Stomach (tissue), 9 donors: ENCODE results near the gene RCBTB1. TPM values are rescaled to one million over a fixed set of nuclear protein-coding genes. Genes with fewer than 3 reads are reported as not detected.

Experiments
- DNase-seq, 2 donors: peaks; one replicate each; pipeline versions ENCODE4 v3.0.0 to v3.0.0-alpha.2; 2013 to 2019
- H3K27ac ChIP-seq, 5 donors: fragments of 200-600 bp in 4 of 5; sonication (generic) in 4 of 5; one replicate each; pipeline ENCODE4 v1.5.1; 2013 to 2019; ENCODE audit warnings: mild to moderate bottlenecking in 1 of 5, moderate library complexity in 1 of 5
- H3K27me3 ChIP-seq, 3 donors: fragments of 200-600 bp; sonication (generic); one replicate each; pipeline ENCODE4 v1.5.1; 2017 to 2019; ENCODE audit warnings: mixed run types in 1 of 3
- H3K36me3 ChIP-seq, 4 donors: fragments of 200-600 bp; sonication (generic); 1 replicate in 3 of 4; 2 replicates in 1 of 4; pipeline ENCODE4 v1.5.1; 2016 to 2019
- H3K4me1 ChIP-seq, 4 donors: fragments of 200-600 bp; sonication (generic); one replicate each; pipeline ENCODE4 v1.5.1; 2016 to 2019
- H3K4me3 ChIP-seq, 4 donors: fragments of 200-600 bp; sonication (generic) in 3 of 4; one replicate each; pipeline ENCODE4 v1.5.1; 2016 to 2019; ENCODE audit warnings: mild to moderate bottlenecking in 1 of 4
- H3K9me3 ChIP-seq, 4 donors: fragments of 200-600 bp; sonication (generic); one replicate each; pipeline ENCODE4 v1.5.1; 2016 to 2019
- EP300 ChIP-seq: sonication (generic); formaldehyde crosslinking; IDR thresholded peaks from one replicate; pipeline ENCODE4 v1.6.1; 2017; ENCODE audit warnings: antibody characterized with exemption
- POLR2A ChIP-seq, 4 donors: fragments of 450-650 bp; IDR thresholded peaks; one replicate each; pipeline ENCODE4 v1.6.1; 2016; ENCODE audit warnings: antibody characterized with exemption in 4 of 4, control low read depth in 2 of 4, mild to moderate bottlenecking in 1 of 4, moderate library complexity in 1 of 4
- POLR2AphosphoS5 ChIP-seq, 3 donors: sonication (generic); formaldehyde crosslinking; IDR thresholded peaks; one replicate each; pipeline ENCODE4 v1.6.1; 2016; ENCODE audit warnings: antibody characterized with exemption in 3 of 3
- WGBS, 5 donors: extraction: QIAGEN DNeasy Blood & Tissue Kit in 3 of 5; methylation state at CpG; one replicate each; pipeline versions ENCODE4 v1.1.5 to v1.1.7; 2013 to 2018; 5-methylcytosine and 5-hydroxymethylcytosine counted together
- intact Hi-C: fragments of 100-400 bp; cut with DNase I; formaldehyde crosslinking; loops from one replicate; pipeline ENCODE4 v1.15.1; 2023; ENCODE audit warnings: low total_unique reads
- polyA plus RNA-seq, 3 donors: library from polyadenylated mRNA; stranded (reverse); fragments of 200-250 nt; gene quantifications; one replicate each; pipeline ENCODE4 v1.2.3, GENCODE V29; 2013
- total RNA-seq, 5 donors: library from RNA; depleted of rRNA; stranded (reverse); fragments of >200 nt; gene quantifications; one replicate each; pipeline versions ENCODE4 v1.1.0 to v1.2.3, GENCODE V29; 2014 to 2016
- TF ChIP-seq, protein P1 (sequence below), 7 experiments: fragments of 450-650 bp in 4 of 7; fragments of 200-600 bp in 3 of 7; sonication (generic) in 3 of 7; IDR thresholded peaks; one replicate each; pipeline ENCODE4 v1.5.1; 2016 to 2019; ENCODE audit warnings: antibody characterized with exemption in 7 of 7, control low read depth in 2 of 7, mild to moderate bottlenecking in 1 of 7
- donor health status: healthy with polysubstance abuse.
- donor health status: Bipolar disorder and iron deficiency.
- donor health status: healthy.

Gene RCBTB1
- total and polyA plus RNA-seq, 8 donors, result 1.2 to 48.2 (median 9.7) TPM

DNA sequence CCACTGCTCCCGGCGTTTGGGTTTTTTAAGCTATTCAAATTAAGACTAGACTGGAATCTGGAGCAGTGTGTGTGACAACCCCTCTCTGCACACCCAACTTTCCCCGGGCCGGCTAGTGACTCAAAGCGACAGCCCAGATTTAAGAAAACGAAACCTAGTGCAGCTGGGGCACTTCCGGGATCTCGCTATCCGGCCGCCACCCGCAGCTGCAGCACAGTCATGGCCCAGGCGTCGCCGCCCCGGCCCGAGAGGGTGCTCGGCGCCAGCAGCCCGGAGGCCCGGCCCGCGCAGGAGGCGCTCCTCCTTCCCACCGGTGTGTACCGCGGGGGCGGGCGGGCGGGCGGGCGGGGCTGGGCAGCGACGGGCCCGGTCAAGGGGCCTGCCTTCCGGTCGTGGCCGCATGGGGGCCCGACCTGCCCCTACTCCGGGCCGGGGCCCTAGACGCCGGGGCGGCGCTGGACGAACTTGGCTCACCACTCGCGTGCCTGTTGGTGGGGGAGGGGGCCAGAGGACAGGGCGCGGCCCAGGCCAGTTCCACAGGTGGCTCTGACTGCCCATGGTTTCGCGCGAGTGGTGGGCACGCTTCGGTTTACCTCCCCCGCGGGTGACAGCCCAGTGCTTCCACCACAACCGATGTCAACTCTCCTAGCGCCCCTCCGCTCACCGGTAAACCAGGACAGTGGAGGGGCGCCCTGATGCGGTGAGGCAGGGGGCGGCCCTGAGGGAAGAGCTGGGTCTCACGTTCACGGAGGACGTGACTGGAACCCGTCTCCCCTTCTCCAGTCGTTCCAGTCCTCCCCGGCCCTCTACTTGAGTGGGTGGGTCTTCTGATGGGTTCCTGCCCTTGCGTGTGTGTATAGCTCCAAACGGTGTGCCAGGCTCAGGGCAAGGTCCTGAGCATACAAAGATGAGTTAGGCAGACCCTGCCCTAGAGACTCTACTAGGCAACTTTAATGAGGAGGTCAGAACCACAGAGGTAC, 89.3 kb downstream of the RCBTB1 start, which contains the start of gene PHF11:
Gene PHF11, plus strand, starts transcription at position 171 of the 980 bp plus-strand sequence. Its CDS starts 49 bp downstream, at position 220.
- DNase-seq, result peak; percentile 86 to 92
- H3K27ac ChIP-seq, result peak within 1 kb of the TSS; percentile 90 to 98 (median 95)
- WGBS, 5 donors, result 1 to 4% (median 3%) methylated on average over 28 to 66 of the region's 71 CpGs
- TF ChIP-seq EP300 (no peak), POLR2AphosphoS5 (IDR thresholded peaks at IDR 0.05) (peak in 2 of 3 donors; percentile 80 to 86), POLR2A (IDR thresholded peaks at IDR 0.05) (no peak)
- TF ChIP-seq, protein P1, sequence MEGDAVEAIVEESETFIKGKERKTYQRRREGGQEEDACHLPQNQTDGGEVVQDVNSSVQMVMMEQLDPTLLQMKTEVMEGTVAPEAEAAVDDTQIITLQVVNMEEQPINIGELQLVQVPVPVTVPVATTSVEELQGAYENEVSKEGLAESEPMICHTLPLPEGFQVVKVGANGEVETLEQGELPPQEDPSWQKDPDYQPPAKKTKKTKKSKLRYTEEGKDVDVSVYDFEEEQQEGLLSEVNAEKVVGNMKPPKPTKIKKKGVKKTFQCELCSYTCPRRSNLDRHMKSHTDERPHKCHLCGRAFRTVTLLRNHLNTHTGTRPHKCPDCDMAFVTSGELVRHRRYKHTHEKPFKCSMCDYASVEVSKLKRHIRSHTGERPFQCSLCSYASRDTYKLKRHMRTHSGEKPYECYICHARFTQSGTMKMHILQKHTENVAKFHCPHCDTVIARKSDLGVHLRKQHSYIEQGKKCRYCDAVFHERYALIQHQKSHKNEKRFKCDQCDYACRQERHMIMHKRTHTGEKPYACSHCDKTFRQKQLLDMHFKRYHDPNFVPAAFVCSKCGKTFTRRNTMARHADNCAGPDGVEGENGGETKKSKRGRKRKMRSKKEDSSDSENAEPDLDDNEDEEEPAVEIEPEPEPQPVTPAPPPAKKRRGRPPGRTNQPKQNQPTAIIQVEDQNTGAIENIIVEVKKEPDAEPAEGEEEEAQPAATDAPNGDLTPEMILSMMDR (IDR thresholded peaks at IDR 0.05), result peak in 4 of 7 experiments; percentile 11 to 52 (median 18)
- H3K36me3 ChIP-seq, result peaks cover 0 to 11% (median 4%) of the 10 kb centered on the region in 4 donors
- H3K9me3 ChIP-seq, result no peaks in the 10 kb centered on the region
- H3K4me1 ChIP-seq, result peaks cover 0 to 41% (median 17%) of the 10 kb centered on the region in 4 donors
- no peaks in the 10 kb centered on the region for H3K27me3 ChIP-seq
- H3K4me3 ChIP-seq, result peak within 1 kb of the TSS; percentile 50 to 72 (median 52)
- intact Hi-C loops, result no loop called here

GRCh38 chr13:49494645-49495044, 90.7 kb downstream of the RCBTB1 start:
- Histone ChIP-seq H3K36me3 (peaks cover 0 to 11% (median 8%) of the 10 kb centered on the region in 4 donors), H3K9me3 (no peaks in the 10 kb centered on the region), H3K27me3 (no peaks in the 10 kb centered on the region), H3K27ac (peak overlapping the region in 4 of 5 donors; percentile 90 to 98 (median 96)), H3K4me1 (peaks cover 0 to 31% (median 13%) of the 10 kb centered on the region in 4 donors), H3K4me3 (peak overlapping the region; percentile 50 to 72 (median 52))
- peak in 1 of 2 donors; percentile 13 for DNase-seq
- TF ChIP-seq EP300 (no peak), POLR2AphosphoS5 (IDR thresholded peaks at IDR 0.05) (no peak), POLR2A (IDR thresholded peaks at IDR 0.05) (no peak)
- TF ChIP-seq, protein P1 (IDR thresholded peaks at IDR 0.05), result no peak
- 28 to 64% (median 41%) methylated on average over 2 of the region's 2 CpGs for WGBS, 5 donors
- intact Hi-C loops, result no loop called here

DNA sequence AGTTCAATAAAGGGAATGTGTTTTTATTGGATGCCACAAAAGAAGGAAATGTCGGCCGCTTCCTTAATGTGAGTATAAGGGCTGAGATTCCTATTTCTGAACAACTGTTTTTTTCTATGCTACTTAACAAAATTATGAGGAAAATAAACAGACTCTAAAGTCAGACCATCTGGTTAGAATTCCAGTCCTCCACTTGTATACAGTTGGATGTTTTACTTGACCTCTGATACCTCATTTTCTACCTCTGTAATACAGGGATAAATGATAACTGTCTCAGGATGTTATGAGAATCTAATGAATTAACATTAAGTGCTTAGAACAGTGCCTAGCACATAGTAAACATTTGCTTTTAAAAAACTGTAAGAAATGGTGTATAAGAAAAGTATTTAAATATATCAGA, 96.8 kb downstream of the RCBTB1 start:
- Histone ChIP-seq H3K27ac (no peak overlapping the region), H3K9me3 (no peaks in the 10 kb centered on the region), H3K27me3 (no peaks in the 10 kb centered on the region), H3K4me1 (no peaks in the 10 kb centered on the region), H3K4me3 (no peak overlapping the region), H3K36me3 (peaks cover 0 to 57% (median 56%) of the 10 kb centered on the region in 4 donors)
- TF ChIP-seq POLR2AphosphoS5 (IDR thresholded peaks at IDR 0.05), result no peak
- TF ChIP-seq, protein P1 (IDR thresholded peaks at IDR 0.05), result no peak
- DNase-seq, result no peak
- intact Hi-C loops, result no loop called here
- WGBS, 5 donors, result 86 to 93% (median 88%) methylated on average over 2 of the region's 2 CpGs

Other genes starting within 250 kb of the RCBTB1 start
- gene CAB39L, start 141.5 kb downstream of the RCBTB1 start, total RNA-seq, result 10 to 100 TPM; 29.3 to 61.6 (median 45.5) TPM
- 10 to 100 TPM; 11.4 to 20.2 (median 12.0) TPM for gene CAB39L, start 141.5 kb downstream of the RCBTB1 start, polyA plus RNA-seq
- gene SETDB2, start 141.3 kb downstream of the RCBTB1 start, total RNA-seq, result 10 to 100 TPM in 3 of 5 donors, 1 to 10 TPM in 2; 3.5 to 28.6 (median 13.5) TPM
- 1 to 10 TPM; 3.4 to 6.6 (median 3.5) TPM for gene SETDB2, start 141.3 kb downstream of the RCBTB1 start, polyA plus RNA-seq
- 100 to 1,000 TPM in 1 of 5 donors, 10 to 100 TPM in 4; 18.2 to 140 (median 50.0) TPM for gene PHF11, start 89.6 kb downstream of the RCBTB1 start, total RNA-seq
- gene PHF11, start 89.6 kb downstream of the RCBTB1 start, polyA plus RNA-seq, result 10 to 100 TPM; 28.6 to 68.5 (median 54.2) TPM
- under 1 TPM in 3 of 5 donors, not detected in 2; under 0.01 to 0.37 (median 0.29) TPM for gene ARL11, start 42.9 kb upstream of the RCBTB1 start, total RNA-seq
- 1 to 10 TPM in 1 of 3 donors, under 1 TPM in 2; 0.73 to 1.2 (median 0.92) TPM for gene ARL11, start 42.9 kb upstream of the RCBTB1 start, polyA plus RNA-seq
- gene EBPL, start 105.9 kb upstream of the RCBTB1 start, total RNA-seq, result 100 to 1,000 TPM in 2 of 5 donors, 10 to 100 TPM in 3; 36.5 to 307 (median 79.3) TPM
- gene EBPL, start 105.9 kb upstream of the RCBTB1 start, polyA plus RNA-seq, result 10 to 100 TPM; 38.5 to 92.0 (median 49.8) TPM
- 10 to 100 TPM in 4 of 5 donors, 1 to 10 TPM in 1; 4.3 to 65.9 (median 32.3) TPM for gene KPNA3, start 207.1 kb upstream of the RCBTB1 start, total RNA-seq
- gene KPNA3, start 207.1 kb upstream of the RCBTB1 start, polyA plus RNA-seq, result 10 to 100 TPM; 11.6 to 16.0 (median 11.7) TPM